ENCODE measurements around the gene ZNF181. TPM values are rescaled to one million over a fixed set of nuclear protein-coding genes. Genes with fewer than 3 reads are reported as not detected.

Gene ZNF181
- total RNA-seq, 1 donor from 2014 or later, result 10.3 TPM

GRCh38 chr19:34692549-34692948 lies 41.5 kb upstream of the ZNF181 start:
- Mint-ChIP-seq H3K4me3 (ENCODE audit: low read depth) (no peak overlapping the region), H3K4me1 (ENCODE audit: low read depth) (no peaks in the 10 kb centered on the region)

GRCh38 chr19:34707661-34708060 lies 26.4 kb upstream of the ZNF181 start:
- no peaks in the 10 kb centered on the region for H3K27me3 Mint-ChIP-seq
- no peak overlapping the region for H3K4me3 Mint-ChIP-seq (ENCODE audit: low read depth)
- peaks cover 26% of the 10 kb centered on the region for H3K9me3 Mint-ChIP-seq (ENCODE audit: low read depth)
- DNase-seq (ENCODE audit: low spot score, unreplicated experiment), result no peak
- TF ChIP-seq CTCF (IDR thresholded peaks at IDR 0.05; ENCODE audit: unreplicated experiment), result no peak
- H3K27ac Mint-ChIP-seq, result no peak overlapping the region
- no peaks in the 10 kb centered on the region for H3K4me1 Mint-ChIP-seq (ENCODE audit: low read depth)
- H3K36me3 Mint-ChIP-seq (ENCODE audit: insufficient read depth), result peaks cover 2% of the 10 kb centered on the region

More at GRCh38 chr19:34692549-34692948, 41.5 kb upstream of the ZNF181 start:
- Mint-ChIP-seq H3K36me3 (ENCODE audit: insufficient read depth) (no peaks in the 10 kb centered on the region), H3K27me3 (peaks cover 17% of the 10 kb centered on the region), H3K27ac (no peak overlapping the region), H3K9me3 (ENCODE audit: low read depth) (no peaks in the 10 kb centered on the region)
- no peak for TF ChIP-seq CTCF (IDR thresholded peaks at IDR 0.05; ENCODE audit: unreplicated experiment)
- DNase-seq (ENCODE audit: low spot score, unreplicated experiment), result no peak

GRCh38 chr19:34711890-34712289 lies 22.2 kb upstream of the ZNF181 start:
- peaks cover 7% of the 10 kb centered on the region for H3K36me3 Mint-ChIP-seq (ENCODE audit: insufficient read depth)
- H3K27me3 Mint-ChIP-seq, result no peaks in the 10 kb centered on the region
- H3K4me1 Mint-ChIP-seq (ENCODE audit: low read depth), result no peaks in the 10 kb centered on the region
- H3K9me3 Mint-ChIP-seq (ENCODE audit: low read depth), result peaks cover 37% of the 10 kb centered on the region
- no peak for TF ChIP-seq CTCF (IDR thresholded peaks at IDR 0.05; ENCODE audit: unreplicated experiment)
- no peak for DNase-seq (ENCODE audit: low spot score, unreplicated experiment)
- H3K27ac Mint-ChIP-seq, result no peak overlapping the region
- no peak overlapping the region for H3K4me3 Mint-ChIP-seq (ENCODE audit: low read depth)

- H3K27me3 Mint-ChIP-seq, result no peaks in the 10 kb centered on the region
- peak; percentile 66 for TF ChIP-seq CTCF (IDR thresholded peaks at IDR 0.05; ENCODE audit: unreplicated experiment)
- H3K4me1 Mint-ChIP-seq (ENCODE audit: low read depth), result no peaks in the 10 kb centered on the region
- H3K4me3 Mint-ChIP-seq (ENCODE audit: low read depth), result no peak overlapping the region
- no peak for DNase-seq (ENCODE audit: low spot score, unreplicated experiment)
- H3K27ac Mint-ChIP-seq, result no peak overlapping the region
- peaks cover 40% of the 10 kb centered on the region for H3K9me3 Mint-ChIP-seq (ENCODE audit: low read depth)
- peaks cover 7% of the 10 kb centered on the region for H3K36me3 Mint-ChIP-seq (ENCODE audit: insufficient read depth)
These were observed 21.4 kb upstream of the ZNF181 start for GRCh38 chr19:34712395-34713261.

GRCh38 chr19:34713262-34713637 lies 20.8 kb upstream of the ZNF181 start:
- Mint-ChIP-seq H3K9me3 (ENCODE audit: low read depth) (peaks cover 46% of the 10 kb centered on the region), H3K36me3 (ENCODE audit: insufficient read depth) (peaks cover 7% of the 10 kb centered on the region), H3K4me3 (ENCODE audit: low read depth) (no peak overlapping the region), H3K27me3 (peaks cover 3% of the 10 kb centered on the region), H3K27ac (no peak overlapping the region), H3K4me1 (ENCODE audit: low read depth) (no peaks in the 10 kb centered on the region)
- no peak for DNase-seq (ENCODE audit: low spot score, unreplicated experiment)
- TF ChIP-seq CTCF (IDR thresholded peaks at IDR 0.05; ENCODE audit: unreplicated experiment), result no peak
